Measurements from ENCODE around the gene SLC29A3.

Gene SLC29A3

DNA sequence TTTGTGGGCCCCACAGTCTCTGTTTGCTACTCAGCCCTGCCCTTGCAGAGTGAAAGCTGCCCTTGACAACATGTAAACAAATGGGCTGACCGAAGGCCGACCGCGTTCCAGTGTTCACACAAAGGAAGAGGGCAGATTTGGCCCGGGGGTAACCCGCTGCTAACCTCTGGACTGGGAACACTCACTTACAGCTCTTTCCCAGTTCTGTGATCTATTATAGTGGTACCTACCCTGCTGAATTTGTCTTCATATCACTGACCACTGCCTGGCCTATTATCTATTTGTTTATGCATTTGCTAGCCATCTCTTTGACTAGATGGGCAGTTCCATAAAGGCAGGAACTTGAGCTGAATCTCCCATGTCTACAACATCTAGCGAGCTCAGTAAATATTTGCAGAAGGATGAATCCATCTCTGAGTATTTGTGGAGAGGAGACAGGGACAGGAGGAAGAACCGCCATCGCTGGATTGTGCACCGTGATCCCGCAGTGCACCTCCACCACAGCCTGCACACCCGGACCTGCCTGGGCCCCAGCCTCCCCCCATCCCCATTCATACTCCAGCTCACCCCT lies 15.2 kb downstream of the SLC29A3 start:
- TF ChIP-seq GATA2 (IDR thresholded peaks at IDR 0.05; ENCODE audit: low read depth, low read length) (no peak), GATA3 (IDR thresholded peaks at IDR 0.05; ENCODE audit: low read depth, low read length) (no peak)

DNA sequence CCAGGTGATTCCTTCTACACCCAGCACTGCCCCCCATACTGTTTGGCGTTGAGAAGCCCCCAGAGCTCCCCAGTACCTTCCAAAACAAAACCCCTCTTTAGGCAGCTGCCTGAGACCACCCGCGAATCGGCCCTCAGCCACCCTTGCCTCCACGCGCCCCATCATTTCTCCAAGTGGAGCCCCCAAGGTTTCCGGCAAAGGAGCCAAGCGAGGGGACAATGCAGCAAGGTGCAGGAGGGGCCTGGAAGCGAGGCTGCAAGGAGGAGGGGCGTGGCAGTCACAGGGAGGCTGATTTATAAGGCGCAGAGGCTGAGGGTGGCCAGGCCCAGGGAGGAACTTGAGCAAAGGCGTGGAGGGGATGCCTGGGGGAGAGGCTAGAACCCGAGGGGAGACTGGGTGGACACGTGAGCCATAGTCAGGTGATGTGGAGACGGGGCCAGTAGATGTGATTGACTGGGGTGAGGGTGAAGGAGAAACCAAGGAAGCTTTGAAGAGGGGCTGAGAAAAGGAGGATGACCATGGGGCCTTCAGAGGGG lies 16.2 kb downstream of the SLC29A3 start:
- TF ChIP-seq GATA3 (IDR thresholded peaks at IDR 0.05; ENCODE audit: low read depth, low read length) (no peak), GATA2 (IDR thresholded peaks at IDR 0.05; ENCODE audit: low read depth, low read length) (no peak)

DNA sequence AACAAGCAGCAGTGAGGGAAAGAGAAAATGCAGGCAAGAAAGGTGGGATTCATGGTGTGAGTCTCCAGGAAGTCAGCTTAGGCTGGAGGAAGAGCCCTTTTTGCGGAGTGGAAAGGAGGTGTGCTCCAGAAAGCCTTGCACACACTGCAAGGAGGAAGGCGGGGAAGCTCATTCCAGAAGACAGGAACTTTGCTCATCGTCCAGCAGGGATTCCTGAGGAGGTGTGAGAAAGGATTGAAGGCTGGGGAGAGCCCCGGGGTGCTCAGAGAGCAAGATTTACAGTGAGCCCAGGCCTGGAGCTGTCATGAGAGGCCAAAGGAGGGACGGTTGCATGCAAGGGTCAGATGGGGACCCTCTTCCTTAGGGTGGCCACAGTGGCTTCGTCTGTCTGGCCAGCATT lies 17.6 kb downstream of the SLC29A3 start:
- TF ChIP-seq GATA3 (IDR thresholded peaks at IDR 0.05; ENCODE audit: low read depth, low read length) (no peak), GATA2 (IDR thresholded peaks at IDR 0.05; ENCODE audit: low read depth, low read length) (no peak)

DNA sequence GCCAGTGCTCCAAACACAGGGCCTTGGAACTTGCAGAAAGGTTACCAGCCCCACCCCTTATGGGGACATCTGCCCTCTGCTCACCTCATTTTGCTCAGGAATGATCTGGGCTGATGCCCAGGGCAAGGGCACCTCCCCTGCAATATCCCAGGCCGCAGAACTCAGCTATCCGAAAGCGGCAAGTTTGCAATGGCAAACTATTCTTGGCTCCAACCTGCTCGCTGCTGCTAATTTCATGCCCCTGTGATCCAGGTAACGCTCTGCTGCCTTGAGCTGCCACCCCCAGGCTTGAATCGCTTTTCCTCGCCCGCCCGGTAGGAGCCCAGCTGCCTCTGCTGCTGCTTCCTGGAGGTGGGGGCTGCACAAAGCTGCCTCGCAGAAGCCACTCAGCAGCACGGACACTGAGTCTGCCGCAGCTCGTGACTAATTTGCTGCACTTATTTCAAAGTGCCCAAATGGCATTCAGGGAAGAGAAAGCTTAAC lies 18.2 kb downstream of the SLC29A3 start:
- TF ChIP-seq GATA2 (IDR thresholded peaks at IDR 0.05; ENCODE audit: low read depth, low read length) (no peak), GATA3 (IDR thresholded peaks at IDR 0.05; ENCODE audit: low read depth, low read length) (no peak)

DNA sequence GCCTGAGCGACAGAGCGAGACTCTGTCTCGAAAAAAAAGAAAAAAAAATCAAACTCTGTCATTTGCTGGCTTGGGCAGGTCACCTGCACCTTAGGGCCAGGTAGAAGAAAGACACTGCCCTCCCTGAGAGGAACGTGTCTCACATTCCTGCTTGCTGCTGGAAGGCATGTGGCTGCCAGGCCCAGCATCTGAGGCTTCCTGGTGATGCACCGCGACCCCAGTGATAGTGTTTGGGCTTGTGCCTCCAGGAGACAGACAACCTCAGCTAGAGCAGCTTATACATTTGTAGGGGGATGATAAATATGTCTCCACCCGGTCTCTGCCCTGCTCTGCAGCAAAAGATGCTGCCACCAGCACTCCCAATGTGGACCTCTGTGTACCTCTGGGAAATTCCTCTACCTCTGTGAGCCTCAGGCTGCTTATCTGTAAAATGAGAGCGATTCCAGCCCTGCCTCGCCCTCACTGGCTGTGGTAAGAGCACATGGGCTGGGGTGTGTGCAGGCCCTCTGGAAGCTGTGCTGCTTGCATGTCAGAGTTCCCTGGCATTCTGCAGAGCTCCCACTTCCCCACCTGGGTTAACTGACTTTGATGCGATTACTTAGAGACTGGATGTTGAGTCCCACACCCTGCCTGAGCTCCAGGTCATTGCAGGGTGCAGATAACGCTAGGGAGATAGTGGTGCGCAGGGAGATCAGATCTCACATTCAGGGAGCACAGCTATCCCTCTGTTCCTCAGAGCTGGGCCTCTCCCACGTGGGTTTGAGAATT lies 19.9 kb downstream of the SLC29A3 start:
- TF ChIP-seq GATA2 (IDR thresholded peaks at IDR 0.05; ENCODE audit: low read depth, low read length), result peak; percentile 76
- TF ChIP-seq GATA3 (IDR thresholded peaks at IDR 0.05; ENCODE audit: low read depth, low read length), result no peak

DNA sequence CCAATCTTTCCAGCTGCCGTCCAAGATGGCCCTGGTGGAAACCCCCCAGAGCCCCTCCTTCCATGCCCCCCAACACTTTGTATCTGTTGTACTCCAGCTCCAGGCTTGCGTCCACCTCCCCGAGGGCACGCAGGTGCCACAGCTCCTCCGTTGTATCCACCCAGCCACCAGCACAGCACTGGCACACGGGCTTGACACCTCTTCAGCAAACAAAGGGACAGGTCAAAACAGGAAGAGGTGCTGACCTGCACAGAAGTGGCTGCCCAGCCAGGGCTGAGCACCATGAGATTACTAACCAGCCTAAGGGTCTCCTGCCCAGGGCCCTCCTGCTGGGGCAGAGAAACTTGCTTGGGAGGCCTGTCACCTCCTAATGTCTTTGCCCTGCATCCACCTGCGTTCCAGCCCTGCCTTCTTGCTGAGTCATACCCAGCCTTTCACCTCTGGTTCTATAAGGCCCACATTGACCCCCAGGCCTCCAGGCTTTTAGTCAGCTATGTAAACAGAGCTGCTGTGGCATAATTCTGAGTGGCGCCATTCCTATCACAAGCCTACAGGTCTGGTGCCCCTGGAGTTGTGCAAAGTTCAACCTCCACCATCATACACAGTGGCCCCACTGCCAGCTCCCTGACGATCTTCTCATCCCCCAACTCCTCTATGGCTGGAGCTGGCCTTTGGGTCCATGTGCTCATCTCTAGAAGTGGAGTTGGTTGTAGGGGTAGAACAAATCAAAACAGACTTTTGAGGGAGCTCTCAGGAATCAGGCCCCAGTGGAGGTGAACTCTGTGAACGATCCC lies 20.9 kb downstream of the SLC29A3 start:
- TF ChIP-seq GATA3 (IDR thresholded peaks at IDR 0.05; ENCODE audit: low read depth, low read length) (no peak), GATA2 (IDR thresholded peaks at IDR 0.05; ENCODE audit: low read depth, low read length) (no peak)

DNA sequence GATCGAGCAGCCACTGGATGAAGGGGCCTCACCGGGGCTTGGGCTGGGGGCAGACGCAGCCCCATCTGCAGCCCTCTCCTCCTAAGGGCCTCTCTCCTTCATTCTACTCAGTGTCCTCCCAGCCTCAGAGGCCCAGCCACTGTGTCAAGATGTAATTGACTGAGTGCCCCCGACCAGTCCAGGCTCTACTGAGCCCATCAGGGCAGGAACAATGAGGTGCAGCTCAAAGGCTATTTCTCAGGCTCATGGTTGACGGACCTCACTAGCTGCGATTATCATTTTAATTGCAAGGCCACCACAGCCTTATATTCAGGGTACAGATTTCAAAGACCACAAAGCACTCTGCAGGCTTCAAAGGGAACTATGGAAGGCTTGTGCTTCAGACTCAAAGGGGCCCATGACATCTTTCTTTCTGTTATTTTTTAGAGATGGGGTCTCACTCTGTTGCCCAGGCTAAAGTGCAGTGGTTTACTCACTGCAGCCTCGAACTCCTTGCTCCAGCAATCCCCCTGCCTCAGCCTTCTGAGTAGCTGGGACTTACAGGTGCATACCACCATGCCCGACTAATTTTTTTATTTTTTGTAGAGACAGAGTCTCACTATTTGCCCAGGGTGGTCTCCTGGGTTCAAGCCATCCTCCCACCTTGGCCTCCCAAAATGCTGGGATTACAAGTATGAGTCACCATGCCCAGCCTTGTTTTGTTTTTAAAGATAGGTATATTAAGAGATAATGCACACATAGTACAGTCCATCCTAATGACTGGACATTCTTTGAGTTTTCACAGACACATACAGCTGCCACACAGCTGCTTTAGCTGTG lies 23.7 kb downstream of the SLC29A3 start:
- TF ChIP-seq GATA2 (IDR thresholded peaks at IDR 0.05; ENCODE audit: low read depth, low read length) (no peak), GATA3 (IDR thresholded peaks at IDR 0.05; ENCODE audit: low read depth, low read length) (no peak)

DNA sequence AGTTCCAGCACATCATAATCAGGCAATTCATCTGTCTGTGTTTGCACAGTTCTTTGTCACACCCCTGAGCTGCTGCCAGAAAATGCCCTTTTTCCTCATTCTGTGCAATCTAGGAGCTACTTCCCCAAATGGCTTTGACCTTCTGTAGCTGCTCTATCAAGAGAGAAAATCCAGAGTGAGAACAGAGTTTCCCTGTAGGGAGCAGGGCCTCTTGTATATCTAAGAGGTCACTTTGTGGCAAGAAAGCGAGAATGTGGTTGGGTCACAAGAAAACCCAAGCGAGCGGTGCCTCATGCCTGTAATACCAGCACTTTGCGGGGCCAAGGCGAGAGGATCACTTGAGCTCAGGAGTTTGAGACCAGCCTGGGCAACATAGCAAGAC lies 24.3 kb downstream of the SLC29A3 start:
- 0 out of 2 replicates have a peak, but pooled peaks have one; percentile 8 for TF ChIP-seq GATA2 (IDR thresholded peaks at IDR 0.05; ENCODE audit: low read depth, low read length)
- no peak for TF ChIP-seq GATA3 (IDR thresholded peaks at IDR 0.05; ENCODE audit: low read depth, low read length)

DNA sequence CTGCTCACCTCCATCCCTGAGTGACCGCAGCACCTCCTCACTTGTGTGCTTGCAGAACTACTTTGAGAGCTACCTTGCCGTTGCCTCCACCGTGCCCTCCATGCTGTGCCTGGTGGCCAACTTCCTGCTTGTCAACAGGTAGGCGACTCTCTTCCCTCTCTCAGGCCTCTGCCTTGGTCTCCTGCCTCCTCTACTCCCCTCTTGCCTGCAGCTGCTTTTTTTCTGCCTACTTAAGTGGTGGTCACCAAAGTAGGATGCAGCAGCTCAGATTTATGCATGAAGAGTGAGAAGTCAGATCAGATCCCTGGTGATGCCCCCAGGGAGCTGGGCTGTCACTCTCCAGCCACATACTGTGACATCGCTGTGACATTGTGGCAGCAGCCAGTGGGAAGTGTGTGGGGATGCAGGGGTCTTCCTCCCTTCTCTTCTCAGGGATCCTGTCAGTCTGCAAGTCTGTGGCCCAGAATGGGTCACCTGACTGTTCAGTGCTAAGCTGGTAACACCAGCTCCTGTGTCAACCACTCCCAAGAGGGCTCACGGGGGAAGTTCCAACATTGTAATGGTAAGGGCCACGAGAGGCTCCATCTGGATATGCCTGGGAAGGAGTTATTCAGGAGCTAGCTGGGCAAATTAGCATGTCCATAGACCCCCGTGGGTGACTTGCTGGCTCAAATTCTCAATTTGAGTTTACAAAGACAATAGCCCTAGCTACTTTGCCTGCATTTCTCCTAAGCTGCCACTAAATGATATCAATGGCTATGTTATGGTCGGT lies 25.3 kb downstream of the SLC29A3 start:
- TF ChIP-seq GATA2 (IDR thresholded peaks at IDR 0.05; ENCODE audit: low read depth, low read length) (no peak), GATA3 (IDR thresholded peaks at IDR 0.05; ENCODE audit: low read depth, low read length) (no peak)

DNA sequence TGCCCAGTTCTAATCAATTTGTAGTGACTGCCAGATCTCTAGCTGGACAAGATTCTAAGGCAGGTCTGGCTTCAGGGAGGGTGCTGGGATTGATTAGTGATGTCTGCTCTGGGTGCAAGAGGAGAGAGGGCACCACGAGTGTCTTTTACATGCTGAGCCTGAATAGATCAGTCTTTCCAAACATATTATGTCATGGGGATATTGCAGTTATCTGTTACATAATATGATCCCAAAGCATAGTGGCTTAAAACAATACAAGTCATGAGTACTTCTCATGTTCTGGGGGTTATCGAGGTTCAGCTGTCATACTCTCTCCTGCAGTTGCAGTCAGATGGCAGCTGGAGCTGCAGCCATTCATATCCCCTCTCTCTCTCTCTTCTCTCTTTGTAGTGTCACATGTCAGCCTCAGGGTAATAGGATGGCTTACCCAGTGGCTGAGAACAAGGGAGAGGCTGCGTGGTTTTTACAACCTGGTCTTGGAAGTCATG lies 26.0 kb downstream of the SLC29A3 start:
- no peak for TF ChIP-seq GATA2 (IDR thresholded peaks at IDR 0.05; ENCODE audit: low read depth, low read length)
- no peak for TF ChIP-seq GATA3 (IDR thresholded peaks at IDR 0.05; ENCODE audit: low read depth, low read length)

DNA sequence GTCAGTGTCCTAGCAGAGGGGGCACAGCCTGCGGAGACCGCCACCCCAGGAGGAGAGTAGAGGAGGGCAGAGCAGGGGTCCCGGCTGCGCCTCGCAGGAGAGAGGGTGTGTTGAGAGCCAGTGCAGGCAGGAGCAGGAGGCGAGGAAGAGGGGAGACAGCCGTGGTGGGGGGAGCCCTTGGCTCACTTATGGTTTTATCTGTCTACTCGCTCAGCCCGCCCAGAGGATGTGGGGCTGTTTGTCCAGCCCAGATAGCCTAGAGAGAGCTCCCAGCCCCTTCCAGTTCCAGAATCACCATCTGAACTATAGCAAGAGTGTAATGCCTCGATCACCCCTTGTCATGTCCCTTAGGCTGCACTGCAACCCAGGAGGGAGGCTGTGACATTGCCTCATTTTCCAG lies 26.6 kb downstream of the SLC29A3 start:
- TF ChIP-seq GATA3 (IDR thresholded peaks at IDR 0.05; ENCODE audit: low read depth, low read length), result no peak
- no peak for TF ChIP-seq GATA2 (IDR thresholded peaks at IDR 0.05; ENCODE audit: low read depth, low read length)

DNA sequence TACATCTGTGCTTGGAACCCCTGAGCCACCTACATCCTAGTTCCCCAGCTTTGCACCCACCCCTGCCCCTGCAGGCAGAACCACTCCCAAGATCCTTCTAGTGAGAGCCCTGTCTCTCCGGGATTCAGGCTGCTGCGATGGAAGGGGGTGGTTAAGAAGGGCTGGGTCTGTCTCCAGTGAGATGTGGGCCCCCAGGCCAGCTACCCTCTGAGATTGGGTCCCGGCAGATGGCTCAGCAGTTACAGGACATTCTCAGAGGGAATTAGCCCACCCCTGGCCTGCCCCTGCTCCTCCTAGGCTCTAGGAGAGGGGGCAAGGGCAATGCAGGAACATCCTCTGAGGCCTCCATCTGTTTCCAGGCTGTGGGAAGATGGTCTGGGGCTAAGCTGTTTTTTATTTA lies 27.7 kb downstream of the SLC29A3 start:
- TF ChIP-seq GATA3 (IDR thresholded peaks at IDR 0.05; ENCODE audit: low read depth, low read length) (no peak), GATA2 (IDR thresholded peaks at IDR 0.05; ENCODE audit: low read depth, low read length) (no peak)
